H1 (cell line): ENCODE results near the gene SLC12A7. TPM values are rescaled to one million over a fixed set of nuclear protein-coding genes. Genes with fewer than 3 reads are reported as not detected.

Source experiments
- CTCF ChIA-PET: fragments of 300-600 bp; sonication (Branson Sonifier 250); formaldehyde crosslinking; loops from one replicate; lab custom pipeline; 2021; ENCODE audit not compliant: partially characterized antibody; lab: Charles Lee
- POLR2A ChIA-PET: fragments of 300-600 bp; sonication (Branson Sonifier 250); formaldehyde crosslinking; loops from one replicate; lab custom pipeline; 2021; ENCODE audit warnings: inconsistent platforms; ENCODE audit not compliant: partially characterized antibody; lab: Charles Lee
- DNase-seq, 2 experiments: peaks; one replicate each; pipeline versions ENCODE4 v3.0.0 to v3.0.0-alpha.2; 2010 to 2022; ENCODE audit warnings: low spot score in 2 of 2, low read depth in 1 of 2, mixed read lengths in 1 of 2
- FAIRE-seq: peaks from 2 replicates; lab custom pipeline; 2011; peaks lifted over from hg19 to GRCh38; lab: Jason Lieb, UNC
- H2AFZ ChIP-seq: 2 replicates; pipeline ENCODE4 v1.8.1; 2012; ENCODE audit warnings: low read length, inconsistent platforms
- H2AK5ac ChIP-seq: 2 replicates; pipeline ENCODE4 v1.6.1; 2013; ENCODE audit warnings: low read depth, low read length
- H2BK120ac ChIP-seq: replicated peaks from 2 replicates; pipeline ENCODE3; 2013; ENCODE audit warnings: low read depth, low read length, inconsistent platforms
- H2BK12ac ChIP-seq: 2 replicates; pipeline ENCODE4 v1.6.1; 2013; ENCODE audit warnings: low read depth, low read length
- H2BK15ac ChIP-seq: 2 replicates; pipeline ENCODE4 v1.6.1; 2013; ENCODE audit warnings: low read length
- H2BK20ac ChIP-seq: 2 replicates; pipeline ENCODE4 v1.6.1; 2013; ENCODE audit warnings: low read length
- H2BK5ac ChIP-seq: 2 replicates; pipeline ENCODE4 v1.6.1; 2013; ENCODE audit warnings: low read depth, low read length
- H3K14ac ChIP-seq: 2 replicates; pipeline ENCODE4 v1.6.1; 2013; ENCODE audit warnings: inconsistent platforms; ENCODE audit not compliant: insufficient read length
- H3K18ac ChIP-seq: 2 replicates; pipeline ENCODE4 v1.6.1; 2013; ENCODE audit warnings: low read length; ENCODE audit errors: extremely low read depth
- H3K23ac ChIP-seq: 2 replicates; pipeline ENCODE4 v1.6.1; 2013; ENCODE audit warnings: inconsistent platforms; ENCODE audit not compliant: insufficient read length
- H3K23me2 ChIP-seq: 2 replicates; pipeline ENCODE4 v1.6.1; 2013; ENCODE audit warnings: low read depth, low read length
- H3K27ac ChIP-seq: 2 replicates; pipeline ENCODE4 v1.6.1; 2011; ENCODE audit warnings: low read depth, low read length, inconsistent platforms
- H3K27me3 ChIP-seq, 4 experiments: replicated peaks in 1 of 4; 1 replicate in 1 of 4; 2 replicates in 3 of 4; pipeline versions ENCODE4 v1.6.1 to v1.8.1; 2011 to 2013; ENCODE audit warnings: low read length in 3 of 4, mild to moderate bottlenecking in 3 of 4, inconsistent platforms in 2 of 4, mixed read lengths in 2 of 4, moderate library complexity in 1 of 4; ENCODE audit not compliant: control insufficient read depth in 3 of 4, insufficient read depth in 3 of 4; ENCODE audit errors: extremely low read depth in 1 of 4
- H3K36me3 ChIP-seq, 4 experiments: 2 replicates each; pipeline versions ENCODE4 v1.6.1 to v1.8.1; 2011 to 2013; ENCODE audit warnings: mild to moderate bottlenecking in 4 of 4, low read length in 3 of 4, moderate library complexity in 2 of 4, control low read depth in 1 of 4, inconsistent platforms in 1 of 4; ENCODE audit not compliant: insufficient read depth in 4 of 4, control insufficient read depth in 2 of 4
- H3K4ac ChIP-seq: replicated peaks from 2 replicates; pipeline ENCODE3; 2013; ENCODE audit warnings: low read length, low read depth, mixed read lengths, inconsistent platforms; ENCODE audit not compliant: insufficient read length
- H3K4me1 ChIP-seq, 4 experiments: replicated peaks in 1 of 4; 1 replicate in 1 of 4; 2 replicates in 3 of 4; pipeline versions ENCODE4 v1.6.1 to v1.8.1; 2011 to 2013; ENCODE audit warnings: low read length in 3 of 4, inconsistent platforms in 2 of 4, mixed read lengths in 1 of 4; ENCODE audit not compliant: insufficient read depth in 4 of 4, control insufficient read depth in 3 of 4
- H3K4me2 ChIP-seq, 2 experiments: 2 replicates each; pipeline versions ENCODE4 v1.6.1 to v1.8.1; 2011 to 2013; ENCODE audit warnings: low read depth in 2 of 2, low read length in 2 of 2, control low read depth in 1 of 2, inconsistent platforms in 1 of 2, mild to moderate bottlenecking in 1 of 2; ENCODE audit not compliant: insufficient read depth in 1 of 2
- H3K4me3 ChIP-seq, 4 experiments: fragments of 200-600, 300-600 bp in 1 of 4; sonication (generic), shearing (Covaris generic), sonication (Bioruptor Twin) in 1 of 4; 2 replicates each; pipeline versions ENCODE4 v1.5.1 to v1.8.1; 2011 to 2016; ENCODE audit warnings: low read length in 4 of 4, low read depth in 3 of 4, control low read depth in 2 of 4, inconsistent platforms in 2 of 4, mild to moderate bottlenecking in 2 of 4, mixed read lengths in 1 of 4, moderate library complexity in 1 of 4; ENCODE audit not compliant: insufficient read depth in 2 of 4; ENCODE audit errors: extremely low read depth in 1 of 4
- H3K56ac ChIP-seq: replicated peaks from 2 replicates; pipeline ENCODE3; 2013; ENCODE audit warnings: low read depth, mild to moderate bottlenecking, mixed read lengths, low read length, inconsistent platforms; ENCODE audit not compliant: insufficient read length
- H3K79me1 ChIP-seq: 2 replicates; pipeline ENCODE4 v1.6.1; 2013; ENCODE audit warnings: low read depth, low read length, control low read depth
- H3K79me2 ChIP-seq, 2 experiments: 2 replicates each; pipeline versions ENCODE4 v1.6.1 to v1.8.1; 2012 to 2013; ENCODE audit warnings: low read length in 2 of 2, mild to moderate bottlenecking in 2 of 2, inconsistent platforms in 1 of 2; ENCODE audit not compliant: insufficient read depth in 2 of 2, control insufficient read depth in 1 of 2
- H3K9ac ChIP-seq, 4 experiments: replicated peaks in 1 of 4; 1 replicate in 1 of 4; 2 replicates in 3 of 4; pipeline versions ENCODE4 v1.6.1 to v1.8.1; 2011 to 2013; ENCODE audit warnings: low read depth in 3 of 4, low read length in 3 of 4, control low read depth in 2 of 4, mild to moderate bottlenecking in 2 of 4, moderate library complexity in 2 of 4, inconsistent platforms in 1 of 4; ENCODE audit errors: extremely low read depth in 1 of 4
- H3K9me3 ChIP-seq, 2 experiments: 2 replicates each; pipeline versions ENCODE4 v1.6.1 to v1.8.1; 2012 to 2013; ENCODE audit warnings: mild to moderate bottlenecking in 2 of 2, moderate library complexity in 2 of 2, control low read depth in 1 of 2, inconsistent platforms in 1 of 2, low read depth in 1 of 2, low read length in 1 of 2, mixed read lengths in 1 of 2; ENCODE audit not compliant: insufficient read depth in 2 of 2
- H4K20me1 ChIP-seq, 2 experiments: replicated peaks in 1 of 2; 2 replicates each; pipeline versions ENCODE3 to v1.8.1; 2011 to 2013; ENCODE audit warnings: inconsistent platforms in 2 of 2, low read length in 2 of 2, mild to moderate bottlenecking in 1 of 2; ENCODE audit not compliant: insufficient read depth in 2 of 2, control insufficient read depth in 1 of 2
- H4K5ac ChIP-seq: 2 replicates; pipeline ENCODE4 v1.6.1; 2013; ENCODE audit warnings: low read length, low read depth, mixed read lengths, inconsistent platforms; ENCODE audit not compliant: insufficient read length
- H4K8ac ChIP-seq: 2 replicates; pipeline ENCODE4 v1.8.0; 2013; ENCODE audit warnings: mild to moderate bottlenecking, moderate library complexity, low read length, inconsistent platforms; ENCODE audit not compliant: insufficient read depth; ENCODE audit errors: extremely low read depth
- H4K91ac ChIP-seq: replicated peaks from 2 replicates; pipeline ENCODE3; 2013; ENCODE audit warnings: low read length, mixed read lengths, inconsistent platforms; ENCODE audit not compliant: insufficient read length
- FOSL1 ChIP-seq: IDR thresholded peaks from 2 replicates; pipeline ENCODE4 v1.6.1; 2011; ENCODE audit warnings: mild to moderate bottlenecking, low read depth, low read length, moderate library complexity; ENCODE audit not compliant: insufficient read depth
- GTF2F1 ChIP-seq: IDR thresholded peaks from 2 replicates; pipeline ENCODE4 v1.6.1; 2012; ENCODE audit warnings: low read depth, low read length, improper control_type of control experiment, borderline replicate concordance
- SIN3A ChIP-seq, 2 experiments: IDR thresholded peaks in 1 of 2; conservative IDR thresholded peaks in 1 of 2; 2 replicates each; pipeline ENCODE4 v1.6.1; 2011 to 2012; ENCODE audit warnings: low read length in 2 of 2, improper control_type of control experiment in 1 of 2, low read depth in 1 of 2, mild to moderate bottlenecking in 1 of 2
- WGBS, 2 experiments: shearing (Covaris generic) in 1 of 2; methylation state at CpG; one replicate each; pipeline versions ENCODE4 v1.1.6 to v1.1.7; 2013 to 2015; ENCODE audit warnings: low lambda C conversion rate in 2 of 2, mixed read lengths in 2 of 2, inconsistent platforms in 1 of 2, low coverage in 1 of 2, missing lambda C conversion rate in 1 of 2; ENCODE audit not compliant: insufficient replicate concordance in 2 of 2, insufficient coverage in 1 of 2, insufficient read length in 1 of 2; ENCODE audit errors: extremely low coverage in 1 of 2, missing lambda C conversion rate in 1 of 2; 5-methylcytosine and 5-hydroxymethylcytosine counted together
- polyA plus RNA-seq, 7 experiments: library from polyadenylated mRNA; depleted of rRNA in 3 of 7; stranded (reverse) in 5 of 7; unstranded in 2 of 7; fragments of >200 nt in 5 of 7; fragments of 200-250 nt in 2 of 7; gene quantifications; 1 replicate in 5 of 7; 2 replicates in 1 of 7; 4 replicates in 1 of 7; pipeline versions ENCODE4 v1.2.1 to v1.2.3, GENCODE V29; 2011 to 2013; ENCODE audit warnings: missing spikeins in 2 of 7, mixed read lengths in 2 of 7
- total RNA-seq: library from RNA; stranded (reverse); fragmentation: NEBNext Ultra II Directional; extraction: Animal tissue kit (Norgen Biotek cat#: 25700); gene quantifications from 2 replicates; pipeline ENCODE4 v1.2.1, GENCODE V29; 2021

The SLC12A7 gene
- total and polyA plus RNA-seq, 2 of the 8 experiments (the other 6 are each of a cell fraction or from before 2014, with no cell fraction given): 23.5 to 39.7 TPM

- no peak overlapping the region for H4K8ac ChIP-seq
- 81% methylated on average over 5 of the region's 11 CpGs; no CpG with 5 or more reads in 1 of the 2 experiments for WGBS, 2 experiments
- H2BK20ac ChIP-seq: peak overlapping the region; percentile 61; the same call in 1 of the 2 replicates
- no peak overlapping the region for H2AK5ac ChIP-seq
- no peak overlapping the region for H3K4me3 ChIP-seq
- FAIRE-seq: no peak
- H3K79me1 ChIP-seq: no peaks in the 10 kb centered on the region
- DNase-seq: no peak
- H3K4me1 ChIP-seq: peaks cover 0 to 9% (median under 1%) of the 10 kb centered on the region in 4 experiments; a peak in 3 of 7 replicates
- no peaks in the 10 kb centered on the region for H3K36me3 ChIP-seq
- no peak overlapping the region for H2BK5ac ChIP-seq
- no peaks in the 10 kb centered on the region for H4K20me1 ChIP-seq
- no peak overlapping the region for H2BK120ac ChIP-seq
- no peak overlapping the region for H3K18ac ChIP-seq
- POLR2A ChIA-PET: interaction anchor here (1.1 to 5.4 kb wide), 3 partner anchors 13 to 19 kb away, joined by 3 to 22 read pairs (median 5); no protein-coding TSS in a partner anchor
- H3K23ac ChIP-seq: no peak overlapping the region
- no peaks in the 10 kb centered on the region for H3K79me2 ChIP-seq
- H3K4ac ChIP-seq: no peak overlapping the region
- H4K91ac ChIP-seq: no peak overlapping the region
- no peak overlapping the region; the same call in 1 of the 2 replicates for H2BK12ac ChIP-seq
- no peaks in the 10 kb centered on the region for H3K9me3 ChIP-seq
- H3K23me2 ChIP-seq: no peaks in the 10 kb centered on the region
- no peak overlapping the region for H4K5ac ChIP-seq
- no peak overlapping the region for H3K14ac ChIP-seq
- H3K27ac ChIP-seq: no peak overlapping the region
- H2AFZ ChIP-seq: no peak overlapping the region
- H3K9ac ChIP-seq: no peak overlapping the region
- CTCF ChIA-PET: interaction anchor here (0.7 to 3.4 kb wide), 4 partner anchors 24 to 121 kb away, joined by 3 to 14 read pairs (median 3); no protein-coding TSS in a partner anchor
- no peak overlapping the region for H3K4me2 ChIP-seq
- no peak for TF ChIP-seq FOSL1
- no peak for TF ChIP-seq GTF2F1
- no peak for TF ChIP-seq SIN3A (conservative IDR thresholded peaks at IDR 0.05 in 1 of 2, IDR thresholded peaks at IDR 0.05 in 1 of 2; ENCODE audit: low read depth in 1 of 2, low read length in 2 of 2)
- 0 out of 2 replicates have a peak overlapping the region, but pooled peaks have one; percentile 18 for H2BK15ac ChIP-seq
- H3K27me3 ChIP-seq: no peaks in the 10 kb centered on the region
- H3K56ac ChIP-seq: no peak overlapping the region
Observed at GRCh38 chr5:1131726-1132125, 19.9 kb upstream of the SLC12A7 start.
